ENCODE results near the gene GRPEL2. TPM values are rescaled to one million over a fixed set of nuclear protein-coding genes. Genes with fewer than 3 reads are reported as not detected.
A peak's percentile ranks its signal among the peaks of the same experiment; 100 is the strongest.
"Not testable (repeated sequence)": the region's sequence is repeated elsewhere in the genome, so short reads cannot be mapped to it uniquely, and the experiment has no call there.

GRPEL2 gene
- total RNA-seq, 2 experiments from 2014 or later, result 31.0 to 31.1 TPM

GRCh38 chr5:149392718-149393117, 47.4 kb downstream of the GRPEL2 start:
- CTCF ChIA-PET, result no interaction called here
- Mint-ChIP-seq H3K4me1 (ENCODE audit: low read depth) (no peaks in the 10 kb centered on the region), H3K36me3 (ENCODE audit: low read depth) (no peaks in the 10 kb centered on the region), H3K9me3 (no peaks in the 10 kb centered on the region), H3K27me3 (no peaks in the 10 kb centered on the region), H3K4me3 (no peak overlapping the region), H3K27ac (no peak overlapping the region)
- POLR2A ChIA-PET, result no interaction called here
- intact Hi-C loops (cut with micrococcal nuclease), result no loop called here
- TF ChIP-seq, protein P1, sequence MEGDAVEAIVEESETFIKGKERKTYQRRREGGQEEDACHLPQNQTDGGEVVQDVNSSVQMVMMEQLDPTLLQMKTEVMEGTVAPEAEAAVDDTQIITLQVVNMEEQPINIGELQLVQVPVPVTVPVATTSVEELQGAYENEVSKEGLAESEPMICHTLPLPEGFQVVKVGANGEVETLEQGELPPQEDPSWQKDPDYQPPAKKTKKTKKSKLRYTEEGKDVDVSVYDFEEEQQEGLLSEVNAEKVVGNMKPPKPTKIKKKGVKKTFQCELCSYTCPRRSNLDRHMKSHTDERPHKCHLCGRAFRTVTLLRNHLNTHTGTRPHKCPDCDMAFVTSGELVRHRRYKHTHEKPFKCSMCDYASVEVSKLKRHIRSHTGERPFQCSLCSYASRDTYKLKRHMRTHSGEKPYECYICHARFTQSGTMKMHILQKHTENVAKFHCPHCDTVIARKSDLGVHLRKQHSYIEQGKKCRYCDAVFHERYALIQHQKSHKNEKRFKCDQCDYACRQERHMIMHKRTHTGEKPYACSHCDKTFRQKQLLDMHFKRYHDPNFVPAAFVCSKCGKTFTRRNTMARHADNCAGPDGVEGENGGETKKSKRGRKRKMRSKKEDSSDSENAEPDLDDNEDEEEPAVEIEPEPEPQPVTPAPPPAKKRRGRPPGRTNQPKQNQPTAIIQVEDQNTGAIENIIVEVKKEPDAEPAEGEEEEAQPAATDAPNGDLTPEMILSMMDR (IDR thresholded peaks at IDR 0.05), result no peak
- ATAC-seq (peak; percentile 67), DNase-seq (no peak)

DNA sequence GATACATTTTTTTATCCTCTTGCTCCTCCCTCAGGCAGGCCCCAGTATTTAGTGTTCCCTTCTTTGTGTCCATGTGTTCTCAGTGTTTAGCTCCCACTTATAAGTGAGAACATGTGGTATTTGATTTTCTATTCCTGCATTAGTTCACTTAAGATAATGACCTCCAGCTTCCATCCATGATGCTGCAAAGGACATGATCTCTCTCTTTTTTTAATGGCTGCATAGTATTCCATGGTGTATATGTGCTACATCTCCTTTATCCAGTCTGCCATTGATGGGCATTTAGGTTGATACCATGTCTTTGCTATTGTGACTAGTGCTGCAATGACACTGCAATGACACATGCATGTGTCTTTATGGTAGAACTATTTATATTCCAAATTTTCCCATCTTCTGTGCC, 49.7 kb downstream of the GRPEL2 start:
- H3K4me3 Mint-ChIP-seq; intact Hi-C loops (cut with micrococcal nuclease); H3K4me1 Mint-ChIP-seq (ENCODE audit: low read depth); H3K36me3 Mint-ChIP-seq (ENCODE audit: low read depth); H3K9me3 Mint-ChIP-seq; DNase-seq; H3K27me3 Mint-ChIP-seq; POLR2A ChIA-PET; ATAC-seq; H3K27ac Mint-ChIP-seq: not testable (repeated sequence)
- CTCF ChIA-PET, result interaction anchor here (0.8 to 1.3 kb wide), 3 partner anchors 14 to 170 kb away, joined by 3 to 4 read pairs (median 3); no protein-coding TSS in a partner anchor

DNA sequence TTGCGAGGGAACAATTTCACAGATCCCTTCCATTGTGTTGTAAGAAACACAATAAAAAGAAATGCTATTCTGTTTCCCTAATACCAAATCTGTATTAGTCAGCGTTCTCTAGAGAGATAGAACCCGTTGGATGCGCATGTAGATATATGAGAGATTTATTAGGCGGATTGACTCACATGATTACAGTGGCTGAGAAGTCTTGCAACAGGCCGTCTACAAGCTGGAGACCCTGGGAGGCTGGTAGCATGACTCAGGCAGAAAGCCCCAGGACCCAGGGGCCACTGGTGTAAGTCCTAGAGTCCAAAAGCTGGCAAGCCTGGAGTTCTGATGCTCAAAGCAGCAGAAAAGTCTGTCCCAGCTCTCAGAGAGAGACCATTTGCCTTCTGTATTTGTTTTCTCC, 52.2 kb downstream of the GRPEL2 start:
- ChIA-PET CTCF (no interaction called here), POLR2A (no interaction called here)
- H3K4me3 Mint-ChIP-seq, result no peak overlapping the region
- ATAC-seq, result no peak
- no peaks in the 10 kb centered on the region for H3K36me3 Mint-ChIP-seq (ENCODE audit: low read depth)
- DNase-seq, result no peak
- H3K27ac Mint-ChIP-seq, result no peak overlapping the region
- intact Hi-C loops (cut with micrococcal nuclease), result no loop called here
- TF ChIP-seq, protein P1 (IDR thresholded peaks at IDR 0.05), result no peak
- no peaks in the 10 kb centered on the region for H3K4me1 Mint-ChIP-seq (ENCODE audit: low read depth)
- no peaks in the 10 kb centered on the region for H3K9me3 Mint-ChIP-seq
- no peaks in the 10 kb centered on the region for H3K27me3 Mint-ChIP-seq

DNA sequence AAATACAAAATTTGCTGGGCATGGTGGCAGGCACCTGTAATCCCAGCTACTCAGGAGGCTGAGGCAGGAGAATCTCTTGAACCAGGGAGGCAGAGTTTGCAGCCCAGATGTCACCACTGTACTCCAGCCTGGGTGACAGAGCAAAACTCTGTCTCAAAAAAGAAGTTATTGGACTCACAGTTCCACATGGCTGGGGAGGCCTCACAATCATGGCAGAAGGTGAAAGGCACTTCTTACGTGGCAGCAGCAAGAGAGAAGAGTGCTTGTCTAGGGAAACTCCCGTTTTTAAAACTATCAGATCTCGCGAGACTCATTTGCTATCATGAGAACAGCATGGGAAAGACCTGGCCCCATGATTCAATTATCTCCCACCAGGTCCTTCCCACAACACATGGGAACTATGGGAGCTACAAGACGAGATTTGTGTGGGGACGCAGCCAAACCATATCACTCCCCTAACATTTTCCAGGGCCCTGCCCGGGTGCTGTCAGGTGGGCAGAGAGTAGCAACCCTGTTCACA, 53.5 kb downstream of the GRPEL2 start:
- DNase-seq; H3K4me3 Mint-ChIP-seq; ATAC-seq; H3K27ac Mint-ChIP-seq; H3K9me3 Mint-ChIP-seq; intact Hi-C loops (cut with micrococcal nuclease); H3K4me1 Mint-ChIP-seq (ENCODE audit: low read depth); H3K27me3 Mint-ChIP-seq; H3K36me3 Mint-ChIP-seq (ENCODE audit: low read depth): not testable (repeated sequence)
- CTCF ChIA-PET, result interaction anchor here (1.9 kb wide), 1 partner anchor 31 kb away, joined by 6 read pairs; no protein-coding TSS in a partner anchor
- POLR2A ChIA-PET, result interaction anchor here (1.4 kb wide), 1 partner anchor 70 kb away, joined by 3 read pairs; no protein-coding TSS in a partner anchor

- H3K27ac Mint-ChIP-seq, result no peak overlapping the region
- no peaks in the 10 kb centered on the region for H3K9me3 Mint-ChIP-seq
- ChIA-PET POLR2A (no interaction called here), CTCF (interaction anchor here (1.0 to 1.9 kb wide), 6 partner anchors 15 to 32 kb away, joined by 3 to 6 read pairs (median 4); no protein-coding TSS in a partner anchor)
- intact Hi-C loops (cut with micrococcal nuclease), result no loop called here
- no peak for DNase-seq
- no peak for ATAC-seq
- TF ChIP-seq, protein P1 (IDR thresholded peaks at IDR 0.05), result no peak
- no peak overlapping the region for H3K4me3 Mint-ChIP-seq
- H3K36me3 Mint-ChIP-seq (ENCODE audit: low read depth), result no peaks in the 10 kb centered on the region
- H3K4me1 Mint-ChIP-seq (ENCODE audit: low read depth), result no peaks in the 10 kb centered on the region
- H3K27me3 Mint-ChIP-seq, result no peaks in the 10 kb centered on the region
Measured at GRCh38 chr5:149399775-149400174, 54.5 kb downstream of the GRPEL2 start.

- CTCF ChIA-PET, result interaction anchor here (1.0 to 1.9 kb wide), 7 partner anchors 15 to 33 kb away, joined by 3 to 6 read pairs (median 4); no protein-coding TSS in a partner anchor
- no peak overlapping the region for H3K27ac Mint-ChIP-seq
- intact Hi-C loops (cut with micrococcal nuclease), result no loop called here
- no peak overlapping the region for H3K4me3 Mint-ChIP-seq
- POLR2A ChIA-PET, result no interaction called here
- H3K36me3 Mint-ChIP-seq (ENCODE audit: low read depth), result no peaks in the 10 kb centered on the region
- no peak for DNase-seq
- no peak for ATAC-seq
- no peaks in the 10 kb centered on the region for H3K4me1 Mint-ChIP-seq (ENCODE audit: low read depth)
- H3K27me3 Mint-ChIP-seq, result no peaks in the 10 kb centered on the region
- TF ChIP-seq, protein P1 (IDR thresholded peaks at IDR 0.05), result no peak
- no peaks in the 10 kb centered on the region for H3K9me3 Mint-ChIP-seq
Measured at GRCh38 chr5:149400304-149400703, 55.0 kb downstream of the GRPEL2 start.
